SK-N-SH (cell line): ENCODE measurements around the gene LRTM1. TPM values are rescaled to one million over a fixed set of nuclear protein-coding genes. Genes with fewer than 3 reads are reported as not detected.

Experiments used
- CTCF ChIA-PET: fragments of 300-600, 350-600 bp; formaldehyde crosslinking; extraction: SDS; loops from one replicate; lab custom pipeline; 2021; lab: Yijun Ruan, JAX
- POLR2A ChIA-PET: fragments of 350-600 bp; sonication (Branson Sonifier 250); formaldehyde crosslinking; extraction: SDS; loops from one replicate; lab custom pipeline; 2020; ENCODE audit warnings: antibody characterized with exemption, inconsistent platforms; lab: Yijun Ruan, JAX
- DNase-seq: peaks from one replicate; pipeline ENCODE4 v3.0.0; 2012
- H2AFZ ChIP-seq: fragments of 200-600 bp; sonication (generic); 2 replicates; pipeline ENCODE4 v1.8.1; 2016; ENCODE audit warnings: antibody characterized with exemption, mild to moderate bottlenecking, low read depth
- H3F3A ChIP-seq: fragments of 200-600 bp; sonication (generic); replicated peaks from 2 replicates; pipeline ENCODE3; 2016; ENCODE audit warnings: antibody characterized with exemption, mild to moderate bottlenecking; ENCODE audit not compliant: insufficient read depth
- H3K27ac ChIP-seq, 2 experiments: fragments of 200-500 bp in 1 of 2; fragments of 200-600 bp in 1 of 2; sonication (Bioruptor generic) in 1 of 2; sonication (generic), shearing (Covaris generic) in 1 of 2; 2 replicates each; pipeline versions ENCODE4 v1.5.1 to v1.6.1; 2014 to 2016; ENCODE audit warnings: low read depth in 2 of 2, inconsistent platforms in 1 of 2, low read length in 1 of 2, mild to moderate bottlenecking in 1 of 2, mixed read lengths in 1 of 2
- H3K27me3 ChIP-seq: fragments of 200-600 bp; sonication (generic), shearing (Covaris generic); 2 replicates; pipeline ENCODE4 v1.6.1; 2016; ENCODE audit warnings: mixed run types; ENCODE audit not compliant: insufficient read depth
- H3K36me3 ChIP-seq, 2 experiments: fragments of 200-500 bp in 1 of 2; fragments of 200-600 bp in 1 of 2; sonication (Bioruptor generic) in 1 of 2; sonication (generic) in 1 of 2; replicated peaks in 1 of 2; 2 replicates each; pipeline versions ENCODE3 to v1.5.1; 2014 to 2016; ENCODE audit warnings: low read length in 1 of 2, mild to moderate bottlenecking in 1 of 2; ENCODE audit not compliant: insufficient read depth in 2 of 2, control insufficient read depth in 1 of 2
- H3K4me1 ChIP-seq, 2 experiments: fragments of 200-500 bp in 1 of 2; fragments of 200-600 bp in 1 of 2; sonication (Bioruptor generic) in 1 of 2; sonication (generic), shearing (Covaris generic) in 1 of 2; 2 replicates each; pipeline versions ENCODE4 v1.5.1 to v1.6.1; 2014 to 2016; ENCODE audit warnings: low read depth in 1 of 2, low read length in 1 of 2, mixed run types in 1 of 2; ENCODE audit not compliant: insufficient read depth in 2 of 2, control insufficient read depth in 1 of 2
- H3K4me2 ChIP-seq: fragments of 200-600 bp; sonication (generic), shearing (Covaris generic); 2 replicates; pipeline ENCODE4 v1.6.1; 2017; ENCODE audit warnings: mixed run types
- H3K4me3 ChIP-seq, 2 experiments: fragments of 200-500 bp in 1 of 2; fragments of 200-600 bp in 1 of 2; sonication (Bioruptor generic) in 1 of 2; sonication (generic), shearing (Covaris generic) in 1 of 2; 2 replicates each; pipeline versions ENCODE4 v1.5.1 to v1.8.1; 2014 to 2016; ENCODE audit warnings: low read depth in 2 of 2, inconsistent platforms in 1 of 2, low read length in 1 of 2, mild to moderate bottlenecking in 1 of 2, mixed read lengths in 1 of 2, moderate library complexity in 1 of 2
- H3K79me2 ChIP-seq: fragments of 200-600 bp; sonication (generic); 2 replicates; pipeline ENCODE4 v1.8.1; 2017; ENCODE audit warnings: mild to moderate bottlenecking; ENCODE audit not compliant: insufficient read depth
- H3K9ac ChIP-seq: fragments of 200-600 bp; sonication (generic); 2 replicates; pipeline ENCODE4 v1.6.1; 2017; ENCODE audit warnings: mixed run types
- H3K9me2 ChIP-seq: fragments of 200-600 bp; sonication (generic); 2 replicates; pipeline ENCODE4 v1.6.1; 2017; ENCODE audit warnings: mixed run types
- H3K9me3 ChIP-seq: fragments of 200-600 bp; sonication (generic); 2 replicates; pipeline ENCODE4 v1.6.1; 2017; ENCODE audit warnings: mixed run types, mild to moderate bottlenecking, moderate library complexity
- H4K20me1 ChIP-seq: fragments of 200-600 bp; sonication (generic); 2 replicates; pipeline ENCODE4 v1.6.1; 2017; ENCODE audit warnings: mild to moderate bottlenecking, mixed run types; ENCODE audit not compliant: insufficient read depth
- CHD2 ChIP-seq: fragments of 150-350 bp; IDR thresholded peaks from 2 replicates; pipeline ENCODE4 v1.6.1; 2018; ENCODE audit warnings: low read length; ENCODE audit not compliant: partially characterized antibody
- ELF1 ChIP-seq: IDR thresholded peaks from 2 replicates; pipeline ENCODE4 v1.4.0; 2012
- GABPA ChIP-seq: IDR thresholded peaks from 2 replicates; pipeline ENCODE4 v1.4.0; 2012; ENCODE audit warnings: low read depth, mild to moderate bottlenecking
- IRF3 ChIP-seq: fragments of 150-350 bp; IDR thresholded peaks from 2 replicates; pipeline ENCODE4 v1.6.1; 2016; ENCODE audit warnings: mild to moderate bottlenecking, low read depth, low read length
- MAX ChIP-seq: IDR thresholded peaks from 2 replicates; pipeline ENCODE4 v1.4.0; 2012; ENCODE audit warnings: low read depth
- MEF2A ChIP-seq: IDR thresholded peaks from 2 replicates; pipeline ENCODE4 v1.4.0; 2012; ENCODE audit warnings: low read depth, borderline replicate concordance
- MXI1 ChIP-seq: IDR thresholded peaks from 2 replicates; pipeline ENCODE4 v1.6.1; 2012; ENCODE audit warnings: mild to moderate bottlenecking, low read depth, low read length, improper control_type of control experiment
- REST ChIP-seq: IDR thresholded peaks from 2 replicates; pipeline ENCODE4 v1.6.1; 2012; ENCODE audit warnings: mild to moderate bottlenecking, low read depth, low read length, moderate library complexity
- RXRA ChIP-seq: IDR thresholded peaks from 2 replicates; pipeline ENCODE4 v1.4.0; 2012; ENCODE audit warnings: low read depth, mild to moderate bottlenecking, borderline replicate concordance
- TEAD4 ChIP-seq: IDR thresholded peaks from 2 replicates; pipeline ENCODE4 v1.4.0; 2012; ENCODE audit warnings: mild to moderate bottlenecking, borderline replicate concordance; ENCODE audit not compliant: insufficient read depth
- YY1 ChIP-seq: IDR thresholded peaks from 2 replicates; pipeline ENCODE4 v1.4.0; 2012; ENCODE audit warnings: low read depth, mild to moderate bottlenecking
- WGBS: methylation state at CpG from one replicate; pipeline ENCODE4 v1.1.6; 2017; ENCODE audit warnings: low lambda C conversion rate; 5-methylcytosine and 5-hydroxymethylcytosine counted together
- polyA plus RNA-seq, 3 experiments: library from polyadenylated mRNA; depleted of rRNA; stranded (reverse); fragments of >200 nt; gene quantifications; 2 replicates each; pipeline ENCODE4 v1.2.3, GENCODE V29; 2012
- TF ChIP-seq, protein P1 (sequence below): IDR thresholded peaks from 2 replicates; pipeline ENCODE4 v1.4.0; 2012; ENCODE audit warnings: low read depth, borderline replicate concordance
- TF ChIP-seq, protein P2 (sequence below): IDR thresholded peaks from 2 replicates; pipeline ENCODE4; 2012
- TF ChIP-seq, protein P3 (sequence below): IDR thresholded peaks from 2 replicates; pipeline ENCODE4 v1.4.0; 2012; ENCODE audit warnings: low read depth, borderline replicate concordance

LRTM1 gene
- polyA plus RNA-seq, 1 of the 3 experiments (the other 2 are of a cell fraction): 0.03 TPM

- TF ChIP-seq, protein P1, sequence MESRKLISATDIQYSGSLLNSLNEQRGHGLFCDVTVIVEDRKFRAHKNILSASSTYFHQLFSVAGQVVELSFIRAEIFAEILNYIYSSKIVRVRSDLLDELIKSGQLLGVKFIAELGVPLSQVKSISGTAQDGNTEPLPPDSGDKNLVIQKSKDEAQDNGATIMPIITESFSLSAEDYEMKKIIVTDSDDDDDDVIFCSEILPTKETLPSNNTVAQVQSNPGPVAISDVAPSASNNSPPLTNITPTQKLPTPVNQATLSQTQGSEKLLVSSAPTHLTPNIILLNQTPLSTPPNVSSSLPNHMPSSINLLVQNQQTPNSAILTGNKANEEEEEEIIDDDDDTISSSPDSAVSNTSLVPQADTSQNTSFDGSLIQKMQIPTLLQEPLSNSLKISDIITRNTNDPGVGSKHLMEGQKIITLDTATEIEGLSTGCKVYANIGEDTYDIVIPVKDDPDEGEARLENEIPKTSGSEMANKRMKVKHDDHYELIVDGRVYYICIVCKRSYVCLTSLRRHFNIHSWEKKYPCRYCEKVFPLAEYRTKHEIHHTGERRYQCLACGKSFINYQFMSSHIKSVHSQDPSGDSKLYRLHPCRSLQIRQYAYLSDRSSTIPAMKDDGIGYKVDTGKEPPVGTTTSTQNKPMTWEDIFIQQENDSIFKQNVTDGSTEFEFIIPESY: no peak
- no peak for TF ChIP-seq ELF1
- no peak for TF ChIP-seq TEAD4
- TF ChIP-seq, protein P2, sequence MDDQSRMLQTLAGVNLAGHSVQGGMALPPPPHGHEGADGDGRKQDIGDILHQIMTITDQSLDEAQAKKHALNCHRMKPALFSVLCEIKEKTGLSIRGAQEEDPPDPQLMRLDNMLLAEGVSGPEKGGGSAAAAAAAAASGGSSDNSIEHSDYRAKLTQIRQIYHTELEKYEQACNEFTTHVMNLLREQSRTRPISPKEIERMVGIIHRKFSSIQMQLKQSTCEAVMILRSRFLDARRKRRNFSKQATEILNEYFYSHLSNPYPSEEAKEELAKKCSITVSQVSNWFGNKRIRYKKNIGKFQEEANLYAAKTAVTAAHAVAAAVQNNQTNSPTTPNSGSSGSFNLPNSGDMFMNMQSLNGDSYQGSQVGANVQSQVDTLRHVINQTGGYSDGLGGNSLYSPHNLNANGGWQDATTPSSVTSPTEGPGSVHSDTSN: peak; percentile 46; the same call in 1 of the 2 replicates
- no peak; the same call in 1 of the 2 replicates for TF ChIP-seq MEF2A
- no peak for TF ChIP-seq RXRA
- TF ChIP-seq YY1: no peak
Measured at GRCh38 chr3:54957711-54958110, 29.9 kb upstream of the LRTM1 start (continued).

DNA sequence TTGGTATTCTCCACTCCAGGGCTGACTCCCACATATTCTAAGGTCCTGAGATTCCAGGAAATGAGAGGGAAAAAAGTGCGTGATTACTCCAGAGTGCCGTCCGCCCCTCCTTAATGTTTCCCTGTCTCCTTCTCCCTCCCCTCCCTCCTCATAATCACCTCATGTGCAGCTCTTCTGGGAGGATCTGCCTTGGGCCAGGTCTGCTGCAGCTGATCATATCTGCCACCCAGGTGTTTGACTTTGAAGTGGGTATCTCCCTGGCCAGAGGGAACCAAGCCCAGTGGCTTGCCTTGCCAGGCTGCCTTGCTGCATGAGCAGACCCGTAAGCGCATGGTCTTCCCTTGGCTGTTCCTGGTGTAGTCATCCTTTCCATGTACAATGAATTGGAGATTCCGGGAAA lies 28.1 kb upstream of the LRTM1 start:
- ChIA-PET CTCF (no interaction called here), POLR2A (no interaction called here)
- 96% methylated on average over 6 of the region's 6 CpGs for WGBS
- no peak overlapping the region for H3K27ac ChIP-seq
- H2AFZ ChIP-seq: no peak overlapping the region
- H3K36me3 ChIP-seq: no peaks in the 10 kb centered on the region
- no peak overlapping the region for H3K9ac ChIP-seq
- H3F3A ChIP-seq: peaks cover 4% of the 10 kb centered on the region
- H3K79me2 ChIP-seq: no peaks in the 10 kb centered on the region
- no peak overlapping the region for H3K4me2 ChIP-seq
- no peaks in the 10 kb centered on the region for H4K20me1 ChIP-seq
- H3K27me3 ChIP-seq: no peaks in the 10 kb centered on the region
- H3K9me2 ChIP-seq: no peaks in the 10 kb centered on the region
- DNase-seq: no peak
- H3K4me3 ChIP-seq: no peak overlapping the region
- no peaks in the 10 kb centered on the region for H3K9me3 ChIP-seq
- TF ChIP-seq GABPA (no peak), REST (no peak), CHD2 (no peak), MAX (no peak), IRF3 (no peak), MXI1 (no peak)
- TF ChIP-seq, protein P3, sequence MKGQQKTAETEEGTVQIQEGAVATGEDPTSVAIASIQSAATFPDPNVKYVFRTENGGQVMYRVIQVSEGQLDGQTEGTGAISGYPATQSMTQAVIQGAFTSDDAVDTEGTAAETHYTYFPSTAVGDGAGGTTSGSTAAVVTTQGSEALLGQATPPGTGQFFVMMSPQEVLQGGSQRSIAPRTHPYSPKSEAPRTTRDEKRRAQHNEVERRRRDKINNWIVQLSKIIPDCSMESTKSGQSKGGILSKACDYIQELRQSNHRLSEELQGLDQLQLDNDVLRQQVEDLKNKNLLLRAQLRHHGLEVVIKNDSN: no peak
- peaks cover 9 to 23% of the 10 kb centered on the region in 2 experiments; a peak in 3 of 4 replicates for H3K4me1 ChIP-seq
